ENCODE results near the gene MAT1A. TPM values are rescaled to one million over a fixed set of nuclear protein-coding genes. Genes with fewer than 3 reads are reported as not detected.

Gene MAT1A
- total and polyA plus RNA-seq, 2 of the 13 experiments (the other 11 are each of a cell fraction or from before 2014, with no cell fraction given): 57.1 to 76.9 TPM

GRCh38 chr10:80290474-80291220 lies 1.2 kb upstream of the MAT1A start (continued):
- TF ChIP-seq HIC2 (CRISPR knock-in tag; IDR thresholded peaks at IDR 0.05; ENCODE audit: low read depth) (no peak), ZNF292 (CRISPR knock-in tag; IDR thresholded peaks at IDR 0.05; ENCODE audit: borderline replicate concordance, low read depth) (peak; percentile 22; the same call in 1 of the 2 replicates), TBP (CRISPR knock-in tag; IDR thresholded peaks at IDR 0.05) (no peak), MXD3 (CRISPR knock-in tag; IDR thresholded peaks at IDR 0.05) (no peak), ZNF251 (CRISPR knock-in tag; IDR thresholded peaks at IDR 0.05) (no peak), ZXDC (CRISPR knock-in tag; IDR thresholded peaks at IDR 0.05) (no peak), GATA4 (IDR thresholded peaks at IDR 0.05; ENCODE audit: borderline replicate concordance, low read depth) (no peak), ATF6 (CRISPR knock-in tag; conservative IDR thresholded peaks at IDR 0.05) (no peak), ZNF18 (CRISPR knock-in tag; IDR thresholded peaks at IDR 0.05; ENCODE audit: insufficient replicate concordance) (no peak), ZNF75D (CRISPR knock-in tag; IDR thresholded peaks at IDR 0.05; ENCODE audit: borderline replicate concordance) (no peak), ZFP82 (CRISPR knock-in tag; IDR thresholded peaks at IDR 0.05; ENCODE audit: borderline replicate concordance) (no peak), XRCC5 (optimal IDR thresholded peaks at IDR 0.05; ENCODE audit: low read length) (no peak), ZNF17 (CRISPR knock-in tag; IDR thresholded peaks at IDR 0.05) (no peak), ZNF670 (CRISPR knock-in tag; IDR thresholded peaks at IDR 0.05; ENCODE audit: borderline replicate concordance) (no peak), ZNF768 (CRISPR knock-in tag; IDR thresholded peaks at IDR 0.05) (no peak), NR1H2 (CRISPR knock-in tag; IDR thresholded peaks at IDR 0.05; ENCODE audit: borderline replicate concordance, low read depth) (no peak), DPF2 (CRISPR knock-in tag; IDR thresholded peaks at IDR 0.05; ENCODE audit: borderline replicate concordance, low read depth) (peak; percentile 77), ZFP41 (CRISPR knock-in tag; IDR thresholded peaks at IDR 0.05; ENCODE audit: borderline replicate concordance) (no peak), SNAPC5 (CRISPR knock-in tag; IDR thresholded peaks at IDR 0.05; ENCODE audit: borderline replicate concordance) (peak; percentile 95), ZNF549 (CRISPR knock-in tag; IDR thresholded peaks at IDR 0.05) (no peak)

All from HepG2 (cell line).